NCI-H146 treated with DMSO at 0.1 percent for 48 hours (cell line): Measurements from ENCODE around the gene HUNK.
"Not testable (repeated sequence)": the region's sequence is repeated elsewhere in the genome, so short reads cannot be mapped to it uniquely, and the experiment has no call there.

Source experiments
- DNase-seq: peaks from one replicate; lab custom pipeline; 2025; ENCODE audit not compliant: unreplicated experiment; lab: John Stamatoyannopoulos, UW

The HUNK gene

GRCh38 chr21:31870472-31871193 is 2.2 kb upstream of the HUNK start:
- DNase-seq: no peak

GRCh38 chr21:31871371-31871770 is 1.4 kb upstream of the HUNK start:
- DNase-seq: not testable (repeated sequence)

- DNase-seq: no peak
These were observed 758 bp upstream of the HUNK start for GRCh38 chr21:31872072-31872451.

GRCh38 chr21:31873275-31873695 is 465 bp downstream of the HUNK start:
- DNase-seq: no peak

- no peak for DNase-seq
These were observed 1.1 kb downstream of the HUNK start for GRCh38 chr21:31873696-31874599.

- DNase-seq: no peak
These were observed 2.0 kb downstream of the HUNK start for GRCh38 chr21:31874812-31875212.

GRCh38 chr21:31875496-31876015 is 2.7 kb downstream of the HUNK start:
- DNase-seq: no peak

GRCh38 chr21:31877463-31877957 is 4.7 kb downstream of the HUNK start:
- no peak for DNase-seq

- DNase-seq: no peak
These were observed 6.0 kb downstream of the HUNK start for GRCh38 chr21:31878831-31879230.

GRCh38 chr21:31879241-31879650 is 6.4 kb downstream of the HUNK start:
- DNase-seq: no peak

GRCh38 chr21:31879911-31880310 is 7.1 kb downstream of the HUNK start:
- DNase-seq: no peak

GRCh38 chr21:31880816-31881215 is 8.0 kb downstream of the HUNK start:
- no peak for DNase-seq

- DNase-seq: no peak
These were observed 9.9 kb downstream of the HUNK start for GRCh38 chr21:31882711-31883110.

- no peak for DNase-seq
These were observed 12.3 kb downstream of the HUNK start for GRCh38 chr21:31885146-31885545.

GRCh38 chr21:31886915-31887314 is 14.1 kb downstream of the HUNK start:
- DNase-seq: no peak

- DNase-seq: no peak
These were observed 14.6 kb downstream of the HUNK start for GRCh38 chr21:31887391-31887841.

GRCh38 chr21:31888936-31889371 is 16.1 kb downstream of the HUNK start:
- no peak for DNase-seq

- no peak for DNase-seq
These were observed 16.6 kb downstream of the HUNK start for GRCh38 chr21:31889460-31889859.

GRCh38 chr21:31892686-31893085 is 19.9 kb downstream of the HUNK start:
- DNase-seq: no peak

- DNase-seq: no peak
These were observed 21.1 kb downstream of the HUNK start for GRCh38 chr21:31893851-31894415.

GRCh38 chr21:31894457-31894856 is 21.6 kb downstream of the HUNK start:
- DNase-seq: no peak
